ENCODE data around the gene TLX1. TPM values are rescaled to one million over a fixed set of nuclear protein-coding genes. Genes with fewer than 3 reads are reported as not detected.

TLX1 gene
- total RNA-seq, 4 donors from 2014 or later = not detected

- Histone ChIP-seq H3K36me3 (no peaks in the 10 kb centered on the region), H3K27ac (no peak overlapping the region), H3K4me1 (no peaks in the 10 kb centered on the region), H3K9me3 (no peaks in the 10 kb centered on the region), H3K4me3 (no peak overlapping the region), H3K27me3 (peaks cover 0 to 95% (median 0%) of the 10 kb centered on the region in 4 donors)
- TF ChIP-seq CTCF (IDR thresholded peaks at IDR 0.05) (no peak), POLR2A (IDR thresholded peaks at IDR 0.05) (no peak)
- WGBS, 2 donors = 49 to 58% methylated on average over 6 of the region's 6 CpGs
- intact Hi-C loops (cut with DNase I) = loop anchor here (5.0 kb wide), 1 partner anchor 42 kb away; no protein-coding TSS in a partner anchor
- no peak for DNase-seq
These were observed 31.2 kb upstream of the TLX1 start for GRCh38 chr10:101099901-101100300.

- no peak for DNase-seq
- Histone ChIP-seq H3K4me1 (no peaks in the 10 kb centered on the region), H3K27me3 (peaks cover 0 to 91% (median 0%) of the 10 kb centered on the region in 4 donors), H3K36me3 (no peaks in the 10 kb centered on the region), H3K4me3 (no peak overlapping the region), H3K9me3 (no peaks in the 10 kb centered on the region), H3K27ac (no peak overlapping the region)
- TF ChIP-seq CTCF (IDR thresholded peaks at IDR 0.05) (no peak), POLR2A (IDR thresholded peaks at IDR 0.05) (no peak)
- intact Hi-C loops (cut with DNase I) = no loop called here
- 79 to 81% methylated on average over 4 of the region's 4 CpGs for WGBS, 2 donors
These were observed 29.7 kb upstream of the TLX1 start for GRCh38 chr10:101101372-101101881.

GRCh38 chr10:101103430-101103829 lies 27.7 kb upstream of the TLX1 start:
- DNase-seq = no peak
- no peak for TF ChIP-seq CTCF (IDR thresholded peaks at IDR 0.05)
- no peak for TF ChIP-seq POLR2A (IDR thresholded peaks at IDR 0.05)
- Histone ChIP-seq H3K4me3 (no peak overlapping the region), H3K27me3 (peaks cover 0 to 84% (median 0%) of the 10 kb centered on the region in 4 donors), H3K4me1 (no peaks in the 10 kb centered on the region), H3K36me3 (no peaks in the 10 kb centered on the region), H3K9me3 (no peaks in the 10 kb centered on the region), H3K27ac (no peak overlapping the region)
- WGBS, 2 donors = 22 to 54% methylated on average over 2 of the region's 2 CpGs
- intact Hi-C loops (cut with DNase I) = no loop called here

DNA sequence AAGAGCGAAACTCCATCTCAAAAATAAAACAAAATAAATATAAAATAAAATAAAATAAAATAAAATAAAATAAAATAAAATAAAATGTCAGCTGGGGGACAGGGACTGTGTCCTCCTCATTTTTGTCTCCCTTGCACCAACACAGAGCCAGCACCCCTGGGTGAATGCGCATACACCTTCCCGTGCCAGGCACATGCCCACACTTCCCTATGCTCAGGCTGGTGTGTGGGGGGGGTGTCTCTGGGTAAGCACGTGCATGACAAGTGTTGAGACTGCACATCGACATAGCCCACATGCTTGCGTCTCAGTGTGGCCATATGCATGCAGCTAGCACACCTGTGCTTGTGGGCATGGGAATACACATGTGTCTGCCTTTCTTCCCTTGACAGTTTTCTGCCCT lies 24.7 kb upstream of the TLX1 start:
- Histone ChIP-seq H3K4me1 (no peaks in the 10 kb centered on the region), H3K9me3 (no peaks in the 10 kb centered on the region), H3K27me3 (peaks cover 0 to 84% (median 0%) of the 10 kb centered on the region in 4 donors), H3K36me3 (no peaks in the 10 kb centered on the region), H3K27ac (no peak overlapping the region), H3K4me3 (no peak overlapping the region)
- DNase-seq = no peak
- WGBS, 2 donors = 73 to 75% methylated on average over 6 of the region's 6 CpGs
- intact Hi-C loops (cut with DNase I) = no loop called here
- TF ChIP-seq CTCF (IDR thresholded peaks at IDR 0.05) (no peak), POLR2A (IDR thresholded peaks at IDR 0.05) (no peak)

DNA sequence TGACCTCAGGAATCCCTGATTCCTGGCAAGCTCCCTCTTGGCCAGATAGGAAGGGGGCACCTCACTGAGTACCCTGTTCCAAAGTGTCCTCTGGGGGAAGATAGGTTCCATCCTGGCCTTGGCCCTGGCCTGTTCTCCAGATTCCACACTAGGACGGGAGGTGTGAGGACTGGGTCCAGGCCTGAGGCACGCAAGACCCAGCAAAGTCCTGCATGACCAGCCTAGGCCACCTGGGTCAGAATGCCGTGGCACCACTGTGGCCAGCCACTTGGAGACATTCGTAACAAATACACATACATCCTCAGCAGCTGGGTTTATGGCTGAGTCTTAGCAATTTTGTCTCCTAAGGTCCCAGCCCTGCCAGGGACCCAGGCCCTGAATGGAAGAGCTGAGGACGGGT lies 23.3 kb upstream of the TLX1 start:
- H3K27ac ChIP-seq = no peak overlapping the region
- no peaks in the 10 kb centered on the region for H3K4me1 ChIP-seq
- H3K4me3 ChIP-seq = no peak overlapping the region
- WGBS, 2 donors = no CpG with 5 or more reads among the region's 5 CpGs
- TF ChIP-seq POLR2A (IDR thresholded peaks at IDR 0.05) = no peak
- TF ChIP-seq CTCF (IDR thresholded peaks at IDR 0.05) = no peak
- H3K9me3 ChIP-seq = no peaks in the 10 kb centered on the region
- intact Hi-C loops (cut with DNase I) = no loop called here
- peaks cover 0 to 84% (median 0%) of the 10 kb centered on the region in 4 donors for H3K27me3 ChIP-seq
- no peaks in the 10 kb centered on the region for H3K36me3 ChIP-seq
- no peak for DNase-seq

Measured in esophagus squamous epithelium (tissue), 5 donors.